ENCODE results near the gene AGBL3.

AGBL3 gene

DNA sequence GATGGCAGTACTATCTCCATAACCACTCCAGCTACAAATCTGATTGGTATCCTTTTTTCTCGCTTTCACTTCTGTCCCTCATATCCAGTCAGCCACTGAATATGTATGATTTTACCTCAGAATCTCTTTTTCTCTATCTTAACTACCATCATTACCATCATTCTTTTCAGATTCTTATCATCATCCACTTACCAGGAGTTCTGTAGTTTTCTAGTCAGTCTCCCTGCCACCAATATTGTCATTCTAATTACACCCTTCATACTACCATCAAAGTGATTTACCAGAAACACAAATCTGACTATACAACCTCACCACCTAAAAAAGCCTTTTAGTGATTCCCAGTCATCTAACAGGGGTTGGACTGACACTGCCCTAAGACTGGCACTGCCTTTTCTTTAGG is 96.7 kb downstream of the AGBL3 start:
- no peak overlapping the region for H3K27ac ChIP-seq
- ChIA-PET CTCF (no interaction called here), POLR2A (ENCODE audit: low non-redundant PET) (no interaction called here)
- no peak for DNase-seq (ENCODE audit: low spot score)
- TF ChIP-seq, protein P1, sequence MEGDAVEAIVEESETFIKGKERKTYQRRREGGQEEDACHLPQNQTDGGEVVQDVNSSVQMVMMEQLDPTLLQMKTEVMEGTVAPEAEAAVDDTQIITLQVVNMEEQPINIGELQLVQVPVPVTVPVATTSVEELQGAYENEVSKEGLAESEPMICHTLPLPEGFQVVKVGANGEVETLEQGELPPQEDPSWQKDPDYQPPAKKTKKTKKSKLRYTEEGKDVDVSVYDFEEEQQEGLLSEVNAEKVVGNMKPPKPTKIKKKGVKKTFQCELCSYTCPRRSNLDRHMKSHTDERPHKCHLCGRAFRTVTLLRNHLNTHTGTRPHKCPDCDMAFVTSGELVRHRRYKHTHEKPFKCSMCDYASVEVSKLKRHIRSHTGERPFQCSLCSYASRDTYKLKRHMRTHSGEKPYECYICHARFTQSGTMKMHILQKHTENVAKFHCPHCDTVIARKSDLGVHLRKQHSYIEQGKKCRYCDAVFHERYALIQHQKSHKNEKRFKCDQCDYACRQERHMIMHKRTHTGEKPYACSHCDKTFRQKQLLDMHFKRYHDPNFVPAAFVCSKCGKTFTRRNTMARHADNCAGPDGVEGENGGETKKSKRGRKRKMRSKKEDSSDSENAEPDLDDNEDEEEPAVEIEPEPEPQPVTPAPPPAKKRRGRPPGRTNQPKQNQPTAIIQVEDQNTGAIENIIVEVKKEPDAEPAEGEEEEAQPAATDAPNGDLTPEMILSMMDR (conservative IDR thresholded peaks at IDR 0.05; ENCODE audit: low read depth), result no peak

- POLR2A ChIA-PET (ENCODE audit: low non-redundant PET), result no interaction called here
- TF ChIP-seq, protein P1 (conservative IDR thresholded peaks at IDR 0.05; ENCODE audit: low read depth), result no peak
- CTCF ChIA-PET, result no interaction called here
- no peak for DNase-seq (ENCODE audit: low spot score)
- H3K27ac ChIP-seq, result no peak overlapping the region
Observed at GRCh38 chr7:135088566-135088965, 102.3 kb downstream of the AGBL3 start.

DNA sequence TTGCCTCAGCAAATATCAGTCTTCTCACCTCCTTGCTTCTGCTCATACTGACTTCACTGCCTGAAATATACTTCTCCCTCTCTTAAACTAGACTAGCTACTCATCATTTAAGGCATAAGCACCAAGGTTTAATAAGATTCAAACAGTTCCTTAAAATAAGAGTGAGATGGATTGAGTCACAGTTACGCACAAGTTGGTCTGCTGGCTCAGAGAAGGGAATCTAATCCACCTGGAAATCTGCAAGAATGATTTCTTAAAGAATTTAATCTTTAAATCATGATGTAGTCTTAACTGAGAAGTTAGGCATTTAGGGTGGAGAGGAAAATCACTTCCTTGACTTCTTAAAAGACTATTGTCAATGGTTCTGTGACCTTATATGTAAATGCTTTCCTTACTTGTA is 105.4 kb downstream of the AGBL3 start:
- TF ChIP-seq, protein P1 (conservative IDR thresholded peaks at IDR 0.05; ENCODE audit: low read depth), result no peak

DNA sequence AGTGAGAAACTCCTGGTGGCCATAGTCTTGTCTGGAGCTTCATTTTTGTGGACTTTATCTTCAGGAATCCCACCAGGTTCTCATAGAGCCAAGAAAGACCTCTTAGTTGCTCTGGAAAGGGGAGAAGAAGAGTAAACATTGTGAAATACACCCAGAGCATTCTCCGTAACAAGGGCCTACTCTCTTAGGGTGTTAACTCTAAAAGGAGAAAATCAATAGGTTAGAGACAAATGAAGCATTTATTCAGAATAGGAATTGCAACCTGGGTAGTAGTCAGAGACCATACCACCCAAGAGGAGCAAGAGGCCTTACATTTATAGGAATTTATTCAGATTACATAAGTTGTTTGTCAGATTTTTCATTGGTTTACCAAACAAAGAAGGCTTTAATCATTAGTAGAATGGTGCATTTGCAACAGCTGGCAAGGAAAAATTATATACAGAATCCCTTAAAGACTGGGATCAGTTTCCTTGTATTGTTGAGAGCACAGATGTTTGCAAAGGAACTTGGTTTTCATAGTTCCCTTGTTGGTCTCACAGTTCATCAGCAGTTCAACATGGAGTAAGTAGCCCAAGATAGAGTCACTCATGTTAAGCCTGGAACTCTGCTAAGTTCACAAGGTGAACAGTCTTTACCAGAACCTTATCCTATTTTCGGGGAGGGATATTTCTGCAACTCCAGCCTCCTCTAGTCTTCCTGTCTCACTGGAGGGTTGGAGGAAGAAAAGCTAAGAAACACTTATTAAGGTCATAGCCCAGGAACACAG is 108.3 kb downstream of the AGBL3 start:
- no peak overlapping the region for H3K27ac ChIP-seq
- TF ChIP-seq, protein P1 (conservative IDR thresholded peaks at IDR 0.05; ENCODE audit: low read depth), result no peak
- POLR2A ChIA-PET (ENCODE audit: low non-redundant PET), result no interaction called here
- DNase-seq (ENCODE audit: low spot score), result no peak
- CTCF ChIA-PET, result no interaction called here

More for the DNA sequence above, 105.4 kb downstream of the AGBL3 start:
- no peak overlapping the region for H3K27ac ChIP-seq
- ChIA-PET CTCF (no interaction called here), POLR2A (ENCODE audit: low non-redundant PET) (no interaction called here)
- no peak for DNase-seq (ENCODE audit: low spot score)

DNA sequence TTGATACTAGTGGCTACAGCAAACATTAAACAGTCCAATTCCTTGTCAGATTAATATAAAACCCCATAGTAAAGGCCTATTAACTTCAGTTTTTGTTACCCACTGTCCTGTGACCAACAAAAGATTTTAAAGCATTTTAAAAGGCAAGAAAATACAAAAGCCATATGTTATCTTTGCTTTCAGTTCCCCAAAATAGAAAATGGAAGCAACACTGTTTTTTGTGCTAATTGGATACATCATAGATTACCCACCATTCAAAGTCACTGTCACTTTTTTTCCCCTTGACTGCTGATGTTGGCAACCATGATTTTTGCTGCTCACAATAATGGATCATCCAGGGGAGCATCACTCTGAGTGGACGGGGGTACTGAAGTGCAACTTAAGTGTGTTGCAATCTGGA is 109.1 kb downstream of the AGBL3 start:
- no peak for DNase-seq (ENCODE audit: low spot score)
- TF ChIP-seq, protein P1 (conservative IDR thresholded peaks at IDR 0.05; ENCODE audit: low read depth), result no peak
- H3K27ac ChIP-seq, result no peak overlapping the region
- POLR2A ChIA-PET (ENCODE audit: low non-redundant PET), result no interaction called here
- CTCF ChIA-PET, result no interaction called here

GRCh38 chr7:135098391-135098790 is 112.1 kb downstream of the AGBL3 start:
- no peak for DNase-seq (ENCODE audit: low spot score)
- ChIA-PET POLR2A (ENCODE audit: low non-redundant PET) (no interaction called here), CTCF (no interaction called here)
- no peak overlapping the region for H3K27ac ChIP-seq
- TF ChIP-seq, protein P1 (conservative IDR thresholded peaks at IDR 0.05; ENCODE audit: low read depth), result no peak
